ENCODE data around the gene KIR3DL2.

DNA sequence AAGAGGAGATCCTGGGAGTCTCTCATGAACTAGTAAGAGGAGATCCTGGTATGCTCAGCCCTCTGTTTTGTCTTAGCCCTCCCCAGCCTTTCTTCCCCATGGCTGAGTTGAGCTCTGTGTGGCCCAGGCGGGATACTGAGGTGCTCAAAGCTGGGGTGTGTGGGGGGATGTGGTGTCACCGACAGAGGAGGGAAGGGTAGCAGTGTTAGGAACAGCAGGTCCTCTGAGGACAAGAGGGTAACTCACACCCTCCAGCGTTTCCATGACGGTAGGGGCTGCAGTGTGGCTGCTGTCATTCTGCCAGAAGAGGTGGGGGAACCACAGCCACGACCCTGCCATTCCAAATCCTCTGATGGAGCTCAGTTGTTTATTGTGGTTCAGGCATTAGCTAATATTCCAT, 46.1 kb upstream of the KIR3DL2 start:
- TF ChIP-seq, protein P1, sequence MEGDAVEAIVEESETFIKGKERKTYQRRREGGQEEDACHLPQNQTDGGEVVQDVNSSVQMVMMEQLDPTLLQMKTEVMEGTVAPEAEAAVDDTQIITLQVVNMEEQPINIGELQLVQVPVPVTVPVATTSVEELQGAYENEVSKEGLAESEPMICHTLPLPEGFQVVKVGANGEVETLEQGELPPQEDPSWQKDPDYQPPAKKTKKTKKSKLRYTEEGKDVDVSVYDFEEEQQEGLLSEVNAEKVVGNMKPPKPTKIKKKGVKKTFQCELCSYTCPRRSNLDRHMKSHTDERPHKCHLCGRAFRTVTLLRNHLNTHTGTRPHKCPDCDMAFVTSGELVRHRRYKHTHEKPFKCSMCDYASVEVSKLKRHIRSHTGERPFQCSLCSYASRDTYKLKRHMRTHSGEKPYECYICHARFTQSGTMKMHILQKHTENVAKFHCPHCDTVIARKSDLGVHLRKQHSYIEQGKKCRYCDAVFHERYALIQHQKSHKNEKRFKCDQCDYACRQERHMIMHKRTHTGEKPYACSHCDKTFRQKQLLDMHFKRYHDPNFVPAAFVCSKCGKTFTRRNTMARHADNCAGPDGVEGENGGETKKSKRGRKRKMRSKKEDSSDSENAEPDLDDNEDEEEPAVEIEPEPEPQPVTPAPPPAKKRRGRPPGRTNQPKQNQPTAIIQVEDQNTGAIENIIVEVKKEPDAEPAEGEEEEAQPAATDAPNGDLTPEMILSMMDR (IDR thresholded peaks at IDR 0.05): no peak
- TF ChIP-seq EP300 (IDR thresholded peaks at IDR 0.05): no peak
- no peak for TF ChIP-seq POLR2AphosphoS5 (IDR thresholded peaks at IDR 0.05)

Data from gastroesophageal sphincter (tissue), 3 donors.